C4-2B (cell line): ENCODE data around the gene RAPGEF4.

Source experiments
- H3K27ac ChIP-seq: fragments of 450-650 bp; 2 replicates; pipeline ENCODE4 v1.5.1; 2017
- CTCF ChIP-seq: fragments of 450-650 bp; conservative IDR thresholded peaks from 2 replicates; pipeline ENCODE4 v1.5.1; 2017; ENCODE audit warnings: mild to moderate bottlenecking
- ZFX ChIP-seq: fragments of 450-650 bp; IDR thresholded peaks from 2 replicates; pipeline ENCODE4 v1.6.1; 2017

The RAPGEF4 gene

GRCh38 chr2:173045181-173045580 is 309.5 kb downstream of the RAPGEF4 start:
- no peak overlapping the region for H3K27ac ChIP-seq
- no peak for TF ChIP-seq ZFX
- TF ChIP-seq CTCF: no peak

- TF ChIP-seq ZFX (no peak), CTCF (no peak)
- H3K27ac ChIP-seq: no peak overlapping the region
Observed at GRCh38 chr2:173048522-173048896, 312.9 kb downstream of the RAPGEF4 start.

- no peak overlapping the region for H3K27ac ChIP-seq
- no peak for TF ChIP-seq ZFX
- no peak for TF ChIP-seq CTCF
Observed at GRCh38 chr2:173048897-173049661, 313.4 kb downstream of the RAPGEF4 start.

- no peak overlapping the region for H3K27ac ChIP-seq
- TF ChIP-seq CTCF (no peak), ZFX (no peak)
Observed at GRCh38 chr2:173049831-173050230, 314.2 kb downstream of the RAPGEF4 start.

- no peak overlapping the region for H3K27ac ChIP-seq
- TF ChIP-seq ZFX (no peak), CTCF (no peak)
Observed at GRCh38 chr2:173050684-173051083, 315.0 kb downstream of the RAPGEF4 start.

- no peak overlapping the region for H3K27ac ChIP-seq
- TF ChIP-seq CTCF (no peak), ZFX (no peak)
Observed at GRCh38 chr2:173051463-173052215, 316.0 kb downstream of the RAPGEF4 start.

- no peak overlapping the region for H3K27ac ChIP-seq
- TF ChIP-seq ZFX (no peak), CTCF (no peak)
Observed at GRCh38 chr2:173053043-173053699, 317.5 kb downstream of the RAPGEF4 start.
